ENCODE measurements around the gene SERPINB6. TPM values are rescaled to one million over a fixed set of nuclear protein-coding genes. Genes with fewer than 3 reads are reported as not detected.

SERPINB6 gene
- polyA plus RNA-seq, 1 donor (not counting 4 experiments of a cell fraction or from before 2014, with no cell fraction given) = 66.4 TPM

DNA sequence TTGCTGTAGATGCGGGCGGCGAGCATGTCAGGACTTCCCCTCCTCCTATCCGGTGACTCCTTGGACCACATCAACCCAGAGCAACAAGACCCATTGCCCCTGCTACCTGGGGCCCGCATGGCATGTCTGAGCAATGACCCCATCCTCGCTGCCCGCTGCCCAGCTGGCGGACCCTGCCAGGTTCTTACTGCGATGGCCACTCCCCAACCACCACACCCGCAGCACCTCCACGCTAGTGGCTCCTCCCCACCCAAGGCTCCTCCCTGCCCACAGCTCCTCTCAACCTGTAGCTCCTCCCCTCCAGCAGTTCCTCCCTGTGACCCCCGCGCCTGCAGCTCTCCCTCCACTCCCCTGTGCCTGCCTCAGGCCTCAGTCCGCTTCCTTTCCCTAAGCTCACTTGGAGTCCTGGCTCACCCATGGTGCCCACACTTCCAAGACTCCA, 50.7 kb downstream of the SERPINB6 start:
- no peak overlapping the region for H3K4me2 ChIP-seq (ENCODE audit: control insufficient read depth, extremely low read depth, insufficient read depth, low read depth, low read length)
- FAIRE-seq = no peak
- dilution Hi-C loops (cut with MboI; ENCODE audit: extremely low pct_ligation_motif_present, low sequenced_read_pairs) = no loop called here

DNA sequence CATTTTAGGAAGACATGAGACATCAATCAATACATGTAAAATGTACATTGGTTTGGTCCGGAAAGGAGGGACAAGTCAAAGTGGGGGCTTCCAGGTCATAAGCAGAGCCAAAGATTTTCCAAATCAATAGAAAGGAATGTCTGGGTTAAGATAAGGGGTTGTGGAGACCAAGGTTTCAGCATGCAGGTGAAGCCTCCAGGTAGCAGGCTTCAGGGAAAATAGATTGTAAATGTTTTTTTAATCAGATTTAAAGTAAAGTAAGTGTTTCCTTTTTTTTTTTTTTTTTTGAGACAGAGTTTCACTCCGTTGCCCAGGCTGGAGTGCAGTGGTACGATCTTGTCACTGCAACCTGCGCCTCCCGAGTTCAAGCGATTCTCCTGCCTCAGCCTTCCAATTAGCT, 51.5 kb downstream of the SERPINB6 start:
- dilution Hi-C loops (cut with MboI; ENCODE audit: extremely low pct_ligation_motif_present, low sequenced_read_pairs) = no loop called here
- FAIRE-seq (no peak), DNase-seq (ENCODE audit: low read depth, low spot score) (no peak)
- no peaks in the 10 kb centered on the region for H4K20me1 ChIP-seq (ENCODE audit: control insufficient read depth, extremely low read depth, insufficient read depth, low read length)
- TF ChIP-seq, protein P1, sequence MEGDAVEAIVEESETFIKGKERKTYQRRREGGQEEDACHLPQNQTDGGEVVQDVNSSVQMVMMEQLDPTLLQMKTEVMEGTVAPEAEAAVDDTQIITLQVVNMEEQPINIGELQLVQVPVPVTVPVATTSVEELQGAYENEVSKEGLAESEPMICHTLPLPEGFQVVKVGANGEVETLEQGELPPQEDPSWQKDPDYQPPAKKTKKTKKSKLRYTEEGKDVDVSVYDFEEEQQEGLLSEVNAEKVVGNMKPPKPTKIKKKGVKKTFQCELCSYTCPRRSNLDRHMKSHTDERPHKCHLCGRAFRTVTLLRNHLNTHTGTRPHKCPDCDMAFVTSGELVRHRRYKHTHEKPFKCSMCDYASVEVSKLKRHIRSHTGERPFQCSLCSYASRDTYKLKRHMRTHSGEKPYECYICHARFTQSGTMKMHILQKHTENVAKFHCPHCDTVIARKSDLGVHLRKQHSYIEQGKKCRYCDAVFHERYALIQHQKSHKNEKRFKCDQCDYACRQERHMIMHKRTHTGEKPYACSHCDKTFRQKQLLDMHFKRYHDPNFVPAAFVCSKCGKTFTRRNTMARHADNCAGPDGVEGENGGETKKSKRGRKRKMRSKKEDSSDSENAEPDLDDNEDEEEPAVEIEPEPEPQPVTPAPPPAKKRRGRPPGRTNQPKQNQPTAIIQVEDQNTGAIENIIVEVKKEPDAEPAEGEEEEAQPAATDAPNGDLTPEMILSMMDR (optimal IDR thresholded peaks at IDR 0.05 in 1 of 3, IDR thresholded peaks at IDR 0.05 in 1 of 3, conservative IDR thresholded peaks at IDR 0.05 in 1 of 3; ENCODE audit: extremely low read depth in 1 of 3, insufficient read depth in 2 of 3, low read length in 3 of 3) = no peak
- TF ChIP-seq EZH2 (IDR thresholded peaks at IDR 0.05; ENCODE audit: low read length) = no peak
- H3K4me1 ChIP-seq (ENCODE audit: control insufficient read depth, extremely low read depth, insufficient read depth, low read length) = no peaks in the 10 kb centered on the region
- H3K4me2 ChIP-seq (ENCODE audit: control insufficient read depth, extremely low read depth, insufficient read depth, low read depth, low read length) = no peak overlapping the region
- no peak overlapping the region for H3K4me3 ChIP-seq (ENCODE audit: control insufficient read depth in 2 of 3, extremely low read depth in 1 of 3, insufficient read depth in 2 of 3, low read depth in 1 of 3, low read length in 3 of 3)
- H3K27ac ChIP-seq (ENCODE audit: control insufficient read depth, insufficient read depth, low read length) = no peak overlapping the region
- H2AFZ ChIP-seq (ENCODE audit: control insufficient read depth, low read length) = no peak overlapping the region
- no peaks in the 10 kb centered on the region for H3K9me1 ChIP-seq (ENCODE audit: control insufficient read depth, extremely low read depth, insufficient read depth, low read length)
- no peaks in the 10 kb centered on the region for H3K9me3 ChIP-seq (ENCODE audit: control insufficient read depth, low read depth, low read length)
- no peaks in the 10 kb centered on the region for H3K36me3 ChIP-seq (ENCODE audit: control insufficient read depth in 2 of 2, extremely low read depth in 1 of 2, insufficient read depth in 2 of 2, low read length in 2 of 2)
- H3K79me2 ChIP-seq (ENCODE audit: control insufficient read depth, insufficient read depth, low read length) = no peaks in the 10 kb centered on the region
- H3K27me3 ChIP-seq (ENCODE audit: control insufficient read depth, extremely low read depth, insufficient read depth, low read length) = no peaks in the 10 kb centered on the region
- no peak overlapping the region for H3K9ac ChIP-seq (ENCODE audit: control insufficient read depth, extremely low read depth, insufficient read depth, low read length)

More for the DNA sequence above, 50.7 kb downstream of the SERPINB6 start:
- TF ChIP-seq, protein P1 (optimal IDR thresholded peaks at IDR 0.05 in 1 of 3, IDR thresholded peaks at IDR 0.05 in 1 of 3, conservative IDR thresholded peaks at IDR 0.05 in 1 of 3; ENCODE audit: extremely low read depth in 1 of 3, insufficient read depth in 2 of 3, low read length in 3 of 3) = no peak
- TF ChIP-seq EZH2 (IDR thresholded peaks at IDR 0.05; ENCODE audit: low read length) = no peak
- no peaks in the 10 kb centered on the region for H3K36me3 ChIP-seq (ENCODE audit: control insufficient read depth in 2 of 2, extremely low read depth in 1 of 2, insufficient read depth in 2 of 2, low read length in 2 of 2)
- DNase-seq (ENCODE audit: low read depth, low spot score) = no peak
- H3K9me1 ChIP-seq (ENCODE audit: control insufficient read depth, extremely low read depth, insufficient read depth, low read length) = no peaks in the 10 kb centered on the region
- no peaks in the 10 kb centered on the region for H3K27me3 ChIP-seq (ENCODE audit: control insufficient read depth, extremely low read depth, insufficient read depth, low read length)
- no peak overlapping the region for H2AFZ ChIP-seq (ENCODE audit: control insufficient read depth, low read length)
- H3K9ac ChIP-seq (ENCODE audit: control insufficient read depth, extremely low read depth, insufficient read depth, low read length) = no peak overlapping the region
- no peaks in the 10 kb centered on the region for H4K20me1 ChIP-seq (ENCODE audit: control insufficient read depth, extremely low read depth, insufficient read depth, low read length)
- no peak overlapping the region for H3K27ac ChIP-seq (ENCODE audit: control insufficient read depth, insufficient read depth, low read length)
- no peaks in the 10 kb centered on the region for H3K9me3 ChIP-seq (ENCODE audit: control insufficient read depth, low read depth, low read length)
- no peak overlapping the region for H3K4me3 ChIP-seq (ENCODE audit: control insufficient read depth in 2 of 3, extremely low read depth in 1 of 3, insufficient read depth in 2 of 3, low read depth in 1 of 3, low read length in 3 of 3)
- no peaks in the 10 kb centered on the region for H3K4me1 ChIP-seq (ENCODE audit: control insufficient read depth, extremely low read depth, insufficient read depth, low read length)
- no peaks in the 10 kb centered on the region for H3K79me2 ChIP-seq (ENCODE audit: control insufficient read depth, insufficient read depth, low read length)
